Right forelimb (tissue), 1 donor: ENCODE data around the gene TMED1.

Experiments
- DNase-seq: peaks from one replicate; pipeline ENCODE4 v3.0.0-alpha.2; 2018

TMED1 gene

GRCh38 chr19:10808937-10809649 is 26.9 kb downstream of the TMED1 start:
- DNase-seq, result no peak

- DNase-seq, result no peak
Observed at GRCh38 chr19:10805758-10806247, 30.2 kb downstream of the TMED1 start.

GRCh38 chr19:10805065-10805757 is 30.8 kb downstream of the TMED1 start:
- DNase-seq, result no peak

- DNase-seq, result no peak
Observed at GRCh38 chr19:10803252-10803651, 32.8 kb downstream of the TMED1 start.

- no peak for DNase-seq
Observed at GRCh38 chr19:10802479-10802878, 33.5 kb downstream of the TMED1 start.

- DNase-seq, result no peak
Observed at GRCh38 chr19:10800488-10800887, 35.5 kb downstream of the TMED1 start.

GRCh38 chr19:10797541-10798256 is 38.3 kb downstream of the TMED1 start:
- no peak for DNase-seq

GRCh38 chr19:10797078-10797477 is 38.9 kb downstream of the TMED1 start:
- no peak for DNase-seq

GRCh38 chr19:10796653-10797052 is 39.4 kb downstream of the TMED1 start:
- DNase-seq, result no peak

GRCh38 chr19:10789866-10790265 is 46.1 kb downstream of the TMED1 start:
- no peak for DNase-seq

GRCh38 chr19:10788146-10788545 is 47.9 kb downstream of the TMED1 start:
- no peak for DNase-seq

- DNase-seq, result no peak
Observed at GRCh38 chr19:10784257-10784656, 51.8 kb downstream of the TMED1 start.

GRCh38 chr19:10782795-10783194 is 53.2 kb downstream of the TMED1 start:
- DNase-seq, result no peak
